Activated naive CD8-positive, alpha-beta T cell treated with anti-CD3 and anti-CD28 coated beads for 36 hours (primary cell): ENCODE results near the gene ADGRA1. TPM values are rescaled to one million over a fixed set of nuclear protein-coding genes. Genes with fewer than 3 reads are reported as not detected.
"Not testable (repeated sequence)": the region's sequence is repeated elsewhere in the genome, so short reads cannot be mapped to it uniquely, and the experiment has no call there.

Source experiments
- DNase-seq: peaks from one replicate; pipeline ENCODE4 v3.0.0; 2021
- H3K27ac Mint-ChIP-seq: one replicate; pipeline ENCODE4 v1.8.0; 2022; ENCODE audit warnings: mild to moderate bottlenecking, moderate library complexity, mixed read lengths
- H3K27me3 Mint-ChIP-seq: one replicate; pipeline ENCODE4 v1.8.0; 2022; ENCODE audit warnings: mild to moderate bottlenecking, mixed read lengths
- H3K36me3 Mint-ChIP-seq: one replicate; pipeline ENCODE4 v1.8.0; 2021; ENCODE audit warnings: mild to moderate bottlenecking, mixed read lengths
- H3K4me1 Mint-ChIP-seq: one replicate; pipeline ENCODE4 v1.8.0; 2021; ENCODE audit warnings: mixed read lengths
- H3K4me3 Mint-ChIP-seq: one replicate; pipeline ENCODE4 v1.8.0; 2022; ENCODE audit warnings: mild to moderate bottlenecking, moderate library complexity, mixed read lengths
- H3K9me3 Mint-ChIP-seq: one replicate; pipeline ENCODE4 v1.8.0; 2022; ENCODE audit warnings: mixed read lengths
- total RNA-seq, 2 experiments: library from RNA; stranded (reverse); gene quantifications; one replicate each; pipeline ENCODE4 v1.2.3, GENCODE V29; 2021

The ADGRA1 gene
- total RNA-seq, 2 experiments from 2014 or later, result not detected

GRCh38 chr10:133104963-133105640 is 17.4 kb downstream of the ADGRA1 start:
- DNase-seq, result no peak
- H3K4me1 Mint-ChIP-seq, result peaks cover 3% of the 10 kb centered on the region
- no peak overlapping the region for H3K4me3 Mint-ChIP-seq
- peaks cover 22% of the 10 kb centered on the region for H3K9me3 Mint-ChIP-seq
- peaks cover 14% of the 10 kb centered on the region for H3K27me3 Mint-ChIP-seq
- no peaks in the 10 kb centered on the region for H3K36me3 Mint-ChIP-seq
- no peak overlapping the region for H3K27ac Mint-ChIP-seq

DNA sequence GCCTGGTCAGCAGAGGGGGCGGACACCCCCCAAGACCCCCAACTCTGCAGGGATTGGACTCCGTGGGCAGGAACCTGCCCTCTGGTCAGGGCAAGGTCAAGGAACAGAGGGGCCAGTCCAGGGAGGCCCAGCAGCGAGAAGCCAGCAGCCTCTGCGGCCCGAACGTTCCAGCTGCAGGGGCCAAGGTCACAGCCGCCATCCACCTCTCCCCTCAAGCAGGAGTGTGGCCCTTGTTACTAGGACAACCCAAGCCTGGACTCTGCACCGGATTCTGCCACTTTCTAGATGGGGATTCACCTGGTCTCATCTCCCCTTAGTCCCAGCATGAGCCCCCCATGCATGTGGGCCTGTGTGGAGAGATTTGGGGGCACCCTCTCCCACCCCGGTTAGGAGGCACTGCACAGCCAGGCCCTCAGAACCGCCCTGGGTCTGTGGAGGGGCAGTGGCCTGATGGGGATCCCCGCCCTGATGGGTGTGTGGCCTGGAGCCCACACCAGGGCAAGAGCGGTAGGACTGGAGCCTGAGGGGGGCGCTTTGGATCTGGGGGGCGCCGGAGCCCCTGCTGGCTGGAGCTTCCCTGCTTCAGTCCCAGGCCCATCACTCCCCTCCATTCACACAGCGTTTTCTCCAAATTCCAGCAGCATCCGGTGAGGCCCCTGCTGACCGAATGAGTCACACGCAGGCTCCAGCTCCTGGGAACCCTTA is 18.1 kb downstream of the ADGRA1 start:
- Mint-ChIP-seq H3K27me3 (peaks cover 14% of the 10 kb centered on the region), H3K36me3 (no peaks in the 10 kb centered on the region), H3K9me3 (peaks cover 22% of the 10 kb centered on the region), H3K4me1 (peaks cover 3% of the 10 kb centered on the region), H3K4me3 (no peak overlapping the region), H3K27ac (no peak overlapping the region)
- no peak for DNase-seq

GRCh38 chr10:133106516-133106915 is 18.8 kb downstream of the ADGRA1 start:
- Mint-ChIP-seq H3K4me3 (no peak overlapping the region), H3K36me3 (no peaks in the 10 kb centered on the region), H3K27ac (no peak overlapping the region), H3K27me3 (peaks cover 8% of the 10 kb centered on the region), H3K9me3 (peaks cover 22% of the 10 kb centered on the region), H3K4me1 (no peaks in the 10 kb centered on the region)
- DNase-seq, result no peak

DNA sequence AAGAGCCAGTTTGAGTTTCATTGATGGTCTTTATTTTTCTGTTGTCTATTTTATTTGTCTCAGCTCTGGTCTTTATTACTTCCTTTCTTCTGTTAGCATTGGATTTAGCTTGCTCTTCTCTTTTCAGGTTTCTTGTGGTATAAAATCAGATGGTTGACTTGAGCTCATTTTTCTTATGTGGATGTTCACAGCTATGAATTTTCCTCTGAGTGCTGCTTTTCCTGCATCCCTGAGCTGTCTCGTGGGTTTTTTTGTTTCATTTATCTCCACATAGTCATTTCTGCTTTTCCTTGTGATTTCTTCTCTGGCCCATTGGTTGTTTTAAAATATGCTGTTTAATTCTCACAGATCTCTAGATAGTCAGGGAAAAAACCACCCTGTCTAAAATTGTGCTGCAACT is 19.7 kb downstream of the ADGRA1 start:
- Mint-ChIP-seq H3K4me3 (no peak overlapping the region), H3K36me3 (no peaks in the 10 kb centered on the region), H3K4me1 (no peaks in the 10 kb centered on the region), H3K27me3 (peaks cover 5% of the 10 kb centered on the region), H3K27ac (no peak overlapping the region), H3K9me3 (peaks cover 22% of the 10 kb centered on the region)
- no peak for DNase-seq

DNA sequence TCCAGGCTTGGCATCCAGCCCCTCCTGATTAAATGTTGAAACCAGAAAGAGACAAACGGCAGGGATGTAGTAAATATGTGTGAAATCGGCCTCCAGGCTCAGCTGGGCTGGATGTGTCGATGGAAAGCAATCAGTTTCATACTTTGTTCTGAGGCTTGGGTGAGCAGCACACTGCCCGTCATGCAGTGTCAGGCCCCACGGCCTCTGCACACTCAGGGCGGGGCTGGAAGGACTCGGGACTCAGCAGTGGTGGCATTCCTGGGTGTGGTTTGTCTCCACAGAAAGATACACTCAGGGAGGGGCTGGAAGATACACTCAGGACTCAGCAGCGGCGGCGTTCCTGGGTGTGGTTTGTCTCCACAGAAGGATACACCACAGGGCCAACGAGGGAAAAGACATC is 22.0 kb downstream of the ADGRA1 start:
- Mint-ChIP-seq H3K36me3 (no peaks in the 10 kb centered on the region), H3K4me1 (no peaks in the 10 kb centered on the region), H3K27ac (no peak overlapping the region), H3K27me3 (peaks cover 5% of the 10 kb centered on the region), H3K4me3 (no peak overlapping the region), H3K9me3 (peaks cover 22% of the 10 kb centered on the region)
- DNase-seq, result no peak

DNA sequence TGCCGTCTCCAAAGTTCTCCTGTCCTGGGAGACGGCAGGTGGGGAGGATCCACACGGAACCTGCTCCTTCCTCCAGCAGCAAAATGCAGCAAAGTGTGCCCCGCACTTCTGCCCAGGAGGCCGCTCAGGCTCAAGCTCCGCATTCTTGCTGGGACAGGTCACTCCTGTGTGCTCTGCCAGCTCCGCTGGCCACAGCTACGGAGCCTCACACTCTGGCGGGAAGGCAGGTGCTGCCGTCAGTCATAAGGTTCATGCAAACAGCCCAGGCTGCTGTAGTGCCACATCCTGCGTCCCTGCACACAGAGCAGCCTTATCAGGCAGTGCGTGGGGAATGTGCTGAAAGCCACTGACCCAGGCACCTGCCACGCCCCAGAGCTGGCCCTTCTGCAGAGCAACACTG is 22.4 kb downstream of the ADGRA1 start:
- Mint-ChIP-seq H3K27ac (no peak overlapping the region), H3K4me3 (no peak overlapping the region), H3K27me3 (peaks cover 5% of the 10 kb centered on the region), H3K4me1 (no peaks in the 10 kb centered on the region), H3K36me3 (no peaks in the 10 kb centered on the region), H3K9me3 (peaks cover 22% of the 10 kb centered on the region)
- no peak for DNase-seq

- Mint-ChIP-seq H3K4me3 (no peak overlapping the region), H3K36me3 (no peaks in the 10 kb centered on the region), H3K4me1 (no peaks in the 10 kb centered on the region), H3K9me3 (peaks cover 22% of the 10 kb centered on the region), H3K27me3 (peaks cover 5% of the 10 kb centered on the region), H3K27ac (no peak overlapping the region)
- no peak for DNase-seq
Observed at GRCh38 chr10:133110609-133111275, 23.0 kb downstream of the ADGRA1 start.

GRCh38 chr10:133111640-133112039 is 23.9 kb downstream of the ADGRA1 start:
- not testable (repeated sequence) for DNase-seq, H3K36me3 Mint-ChIP-seq, H3K4me3 Mint-ChIP-seq, H3K27me3 Mint-ChIP-seq, H3K4me1 Mint-ChIP-seq, H3K27ac Mint-ChIP-seq
- H3K9me3 Mint-ChIP-seq, result peaks cover 21% of the 10 kb centered on the region

GRCh38 chr10:133113146-133113830 is 25.6 kb downstream of the ADGRA1 start:
- DNase-seq, result no peak
- Mint-ChIP-seq H3K4me3 (no peak overlapping the region), H3K9me3 (peaks cover 8% of the 10 kb centered on the region), H3K27me3 (peaks cover 5% of the 10 kb centered on the region), H3K4me1 (no peaks in the 10 kb centered on the region), H3K36me3 (no peaks in the 10 kb centered on the region), H3K27ac (no peak overlapping the region)

GRCh38 chr10:133113847-133114246 is 26.1 kb downstream of the ADGRA1 start:
- Mint-ChIP-seq H3K9me3 (peaks cover 6% of the 10 kb centered on the region), H3K36me3 (no peaks in the 10 kb centered on the region), H3K27me3 (peaks cover 5% of the 10 kb centered on the region), H3K27ac (no peak overlapping the region), H3K4me3 (no peak overlapping the region), H3K4me1 (no peaks in the 10 kb centered on the region)
- DNase-seq, result no peak

- peaks cover 5% of the 10 kb centered on the region for H3K27me3 Mint-ChIP-seq
- DNase-seq, result no peak
- H3K27ac Mint-ChIP-seq, result no peak overlapping the region
- H3K4me3 Mint-ChIP-seq, result no peak overlapping the region
- peaks cover 3% of the 10 kb centered on the region for H3K9me3 Mint-ChIP-seq
- no peaks in the 10 kb centered on the region for H3K36me3 Mint-ChIP-seq
- H3K4me1 Mint-ChIP-seq, result no peaks in the 10 kb centered on the region
Observed at GRCh38 chr10:133114251-133114650, 26.5 kb downstream of the ADGRA1 start.

DNA sequence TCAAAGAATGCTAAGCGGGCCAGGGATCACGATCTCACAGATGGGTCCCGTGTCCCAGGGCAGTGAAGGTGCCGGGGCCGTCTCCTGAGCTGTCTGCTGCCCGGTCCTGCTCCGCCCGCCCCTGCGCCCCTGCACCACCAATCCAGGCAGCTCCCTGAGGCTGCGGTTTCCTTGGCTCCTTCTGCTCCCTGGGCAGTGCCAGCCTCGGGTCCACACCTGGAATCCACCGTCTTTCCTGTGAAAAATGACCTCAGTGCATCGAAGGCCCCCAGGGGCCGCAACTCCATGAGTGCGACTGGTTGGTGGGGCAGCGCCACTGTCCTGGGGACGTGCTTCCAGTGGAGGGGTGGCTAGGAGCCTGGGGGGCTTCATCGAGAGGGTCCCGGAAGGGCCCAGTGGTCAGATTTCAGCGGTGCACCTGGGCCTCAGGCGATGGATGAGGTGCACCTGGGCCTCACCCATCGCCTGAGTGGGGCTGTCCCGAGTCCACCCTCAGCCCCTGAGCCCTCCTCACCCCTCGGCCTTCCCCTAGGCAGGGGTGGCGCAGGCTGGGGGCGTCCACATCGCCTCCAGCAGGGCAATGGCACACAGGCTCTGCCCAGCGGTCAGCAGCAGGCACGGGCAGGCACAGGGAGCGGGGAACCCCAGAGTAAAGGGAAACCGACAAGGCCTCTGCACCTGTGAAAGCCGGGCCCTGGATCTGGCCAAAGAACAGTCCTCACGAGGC is 27.2 kb downstream of the ADGRA1 start:
- Mint-ChIP-seq H3K36me3 (no peaks in the 10 kb centered on the region), H3K4me3 (no peak overlapping the region), H3K27me3 (peaks cover 5% of the 10 kb centered on the region), H3K4me1 (no peaks in the 10 kb centered on the region), H3K27ac (no peak overlapping the region), H3K9me3 (no peaks in the 10 kb centered on the region)
- DNase-seq, result no peak

DNA sequence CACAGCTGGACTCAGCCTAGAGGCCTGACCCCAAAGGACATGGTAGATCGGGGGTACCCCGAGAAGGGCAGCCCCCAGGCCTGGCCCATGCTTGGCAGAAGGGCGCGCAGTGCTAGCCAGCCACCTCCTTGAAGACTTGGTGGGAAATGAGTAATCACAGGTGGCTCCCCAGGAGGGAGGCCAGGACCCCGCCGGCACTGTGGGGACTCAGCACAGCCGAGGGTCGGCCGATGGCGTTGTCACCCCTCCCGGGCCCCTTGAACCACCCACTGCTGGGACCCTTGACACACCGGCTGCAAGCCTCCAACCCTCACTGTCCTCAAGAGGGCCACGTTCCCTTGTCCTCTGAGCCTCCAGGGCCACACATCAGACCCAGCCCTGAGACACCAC is 27.7 kb downstream of the ADGRA1 start:
- Mint-ChIP-seq H3K4me1 (no peaks in the 10 kb centered on the region), H3K9me3 (no peaks in the 10 kb centered on the region), H3K27me3 (peaks cover 5% of the 10 kb centered on the region), H3K27ac (no peak overlapping the region), H3K36me3 (no peaks in the 10 kb centered on the region), H3K4me3 (no peak overlapping the region)
- no peak for DNase-seq

- DNase-seq, result no peak
- H3K27me3 Mint-ChIP-seq, result peaks cover 5% of the 10 kb centered on the region
- no peak overlapping the region for H3K4me3 Mint-ChIP-seq
Observed at GRCh38 chr10:133115976-133116375, 28.3 kb downstream of the ADGRA1 start.

DNA sequence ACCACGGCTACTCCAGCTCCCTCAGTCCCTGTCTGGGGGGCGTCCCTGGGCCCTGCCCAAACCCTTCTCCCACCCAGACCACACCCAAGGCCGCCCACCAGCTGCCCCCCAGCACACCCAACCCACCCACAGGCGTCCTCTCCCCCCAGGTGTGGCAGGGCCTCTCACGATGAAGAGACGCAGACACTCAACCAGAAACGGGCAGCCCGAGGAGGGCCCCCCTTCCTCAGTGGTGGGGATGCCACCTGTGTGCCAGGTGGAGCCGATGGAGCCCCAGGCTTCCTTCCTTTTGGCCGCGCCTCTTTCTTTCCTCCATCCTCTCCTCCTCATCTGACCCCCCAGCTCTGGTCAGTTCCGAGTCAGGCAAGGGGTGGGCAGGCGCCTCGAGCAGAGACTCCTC is 28.7 kb downstream of the ADGRA1 start:
- peaks cover 5% of the 10 kb centered on the region for H3K27me3 Mint-ChIP-seq
- H3K4me1 Mint-ChIP-seq, result no peaks in the 10 kb centered on the region
- no peak for DNase-seq
- no peak overlapping the region for H3K27ac Mint-ChIP-seq
- H3K9me3 Mint-ChIP-seq, result no peaks in the 10 kb centered on the region
- no peaks in the 10 kb centered on the region for H3K36me3 Mint-ChIP-seq
- no peak overlapping the region for H3K4me3 Mint-ChIP-seq

More at GRCh38 chr10:133115976-133116375, 28.3 kb downstream of the ADGRA1 start:
- Mint-ChIP-seq H3K9me3 (no peaks in the 10 kb centered on the region), H3K36me3 (no peaks in the 10 kb centered on the region), H3K27ac (no peak overlapping the region), H3K4me1 (no peaks in the 10 kb centered on the region)
